ENCODE measurements around the gene ATF7.
"Not testable (repeated sequence)": the region's sequence is repeated elsewhere in the genome, so short reads cannot be mapped to it uniquely, and the experiment has no call there.

The ATF7 gene

GRCh38 chr12:53499266-53500141 is 126.7 kb downstream of the ATF7 start, which contains the start of gene MAP3K12:
Gene MAP3K12 (minus strand): TSS chr12:53499458. CDS start chr12:53487391, 12,067 bp downstream.
- DNase-seq = no peak

GRCh38 chr12:53498235-53498630 is 127.9 kb downstream of the ATF7 start:
- no peak for DNase-seq

GRCh38 chr12:53497461-53497860 is 128.7 kb downstream of the ATF7 start:
- DNase-seq = no peak

GRCh38 chr12:53496752-53497032 is 129.5 kb downstream of the ATF7 start:
- DNase-seq = no peak

GRCh38 chr12:53495903-53496751 is 130.1 kb downstream of the ATF7 start:
- no peak for DNase-seq

- no peak for DNase-seq
Measured at GRCh38 chr12:53493610-53494391, 132.4 kb downstream of the ATF7 start.

- DNase-seq = peak; percentile 63
Measured at GRCh38 chr12:53492830-53493609, 133.2 kb downstream of the ATF7 start.

- no peak for DNase-seq
Measured at GRCh38 chr12:53492188-53492587, 134.0 kb downstream of the ATF7 start.

- DNase-seq = no peak
Measured at GRCh38 chr12:53489242-53489864, 136.8 kb downstream of the ATF7 start.

- DNase-seq = no peak
Measured at GRCh38 chr12:53486736-53487487, 139.3 kb downstream of the ATF7 start.

- no peak for DNase-seq
Measured at GRCh38 chr12:53485955-53486735, 140.0 kb downstream of the ATF7 start.

- DNase-seq = no peak
Measured at GRCh38 chr12:53484686-53485575, 141.3 kb downstream of the ATF7 start.

GRCh38 chr12:53483979-53484377 is 142.2 kb downstream of the ATF7 start:
- DNase-seq = no peak

GRCh38 chr12:53483225-53483978 is 142.8 kb downstream of the ATF7 start:
- DNase-seq = no peak

GRCh38 chr12:53482626-53483168 is 143.5 kb downstream of the ATF7 start:
- no peak for DNase-seq

- DNase-seq = no peak
Measured at GRCh38 chr12:53481939-53482586, 144.1 kb downstream of the ATF7 start.

- not testable (repeated sequence) for DNase-seq
Measured at GRCh38 chr12:53481458-53481857, 144.7 kb downstream of the ATF7 start.
